HG02763 (cell line): Measurements from ENCODE around the gene HCN3.
A peak's percentile ranks its signal among the peaks of the same experiment; 100 is the strongest.

ENCODE experiments used
- ATAC-seq: cut with Tn5 transposase; IDR thresholded peaks from one replicate; pipeline ENCODE4 v1.9.1; 2021; ENCODE audit warnings: mild to moderate bottlenecking, moderate library complexity; ENCODE audit not compliant: unreplicated experiment

The HCN3 gene

DNA sequence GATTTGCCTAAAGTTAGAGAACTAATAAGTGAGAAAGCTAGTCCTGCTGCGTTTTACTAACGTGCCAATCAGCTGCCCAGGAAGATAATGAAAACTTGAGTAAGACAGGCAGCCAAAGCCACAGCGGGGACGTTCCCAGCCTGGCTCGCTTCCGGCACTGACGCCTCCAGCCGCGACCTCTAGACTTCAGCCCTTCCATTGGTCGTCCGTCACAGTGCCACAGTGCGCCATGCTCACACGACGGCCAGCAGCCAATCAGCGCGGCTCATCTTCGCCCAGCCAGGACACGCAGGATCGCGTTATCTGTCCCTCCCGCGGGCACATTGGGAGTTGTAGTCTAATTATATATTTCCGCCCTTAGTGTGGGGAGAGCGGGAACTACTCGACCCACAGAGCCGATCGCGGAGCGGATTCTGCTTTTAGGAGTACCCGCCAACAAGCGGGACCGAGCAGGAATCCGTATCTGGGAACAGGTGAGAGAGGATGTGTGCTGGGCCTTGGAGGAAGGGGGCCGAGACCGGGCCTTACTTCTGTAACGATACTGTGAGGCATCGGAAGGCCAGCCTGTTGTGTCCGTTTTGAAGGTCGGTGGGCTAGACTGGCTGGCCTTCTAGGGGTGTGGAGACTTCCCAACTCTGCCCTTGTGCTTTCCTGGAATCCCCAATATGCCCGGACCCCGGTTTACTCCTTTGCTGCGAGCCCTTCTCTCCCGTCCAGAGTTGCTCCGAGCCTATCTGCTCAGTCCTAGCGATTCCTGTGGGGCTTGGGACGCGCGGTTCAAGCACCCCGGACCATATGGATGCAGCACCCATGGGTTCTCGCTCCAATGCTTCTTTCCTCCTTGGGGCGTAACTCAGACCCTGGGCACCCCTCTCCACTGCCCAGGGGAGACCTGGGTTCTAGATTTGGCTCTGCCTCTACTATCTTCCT is 31.5 kb downstream of the HCN3 start, which contains the start of gene FDPS:
Gene FDPS (plus strand): TSS at position 374 of the 930 bp plus-strand sequence. CDS start 924 bp downstream, outside the sequence.
- peak; percentile 97 for ATAC-seq

DNA sequence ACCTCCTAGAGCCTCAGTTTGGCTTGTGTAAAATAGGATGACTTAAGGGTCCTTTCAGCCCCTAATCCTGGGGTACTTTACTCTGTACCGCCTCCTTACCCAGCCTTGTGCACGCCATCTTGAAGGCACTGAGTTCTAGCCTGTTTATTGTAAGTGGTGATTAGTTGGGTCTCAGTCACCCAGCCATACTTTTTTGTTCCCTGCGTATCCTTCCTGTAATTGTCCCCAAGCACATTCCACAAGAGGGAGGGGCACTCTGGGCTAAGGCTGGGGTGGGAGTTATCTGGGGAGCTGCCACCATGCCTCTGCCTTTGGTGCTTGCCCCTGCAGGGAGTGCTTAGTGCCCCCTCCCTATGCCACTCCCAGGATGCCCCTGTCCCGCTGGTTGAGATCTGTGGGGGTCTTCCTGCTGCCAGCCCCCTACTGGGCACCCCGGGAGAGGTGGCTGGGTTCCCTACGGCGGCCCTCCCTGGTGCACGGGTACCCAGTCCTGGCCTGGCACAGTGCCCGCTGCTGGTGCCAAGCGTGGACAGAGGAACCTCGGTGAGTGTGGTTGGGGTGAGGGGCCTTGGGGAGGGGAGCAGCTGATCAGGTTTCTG is 32.3 kb downstream of the HCN3 start:
- ATAC-seq: no peak

DNA sequence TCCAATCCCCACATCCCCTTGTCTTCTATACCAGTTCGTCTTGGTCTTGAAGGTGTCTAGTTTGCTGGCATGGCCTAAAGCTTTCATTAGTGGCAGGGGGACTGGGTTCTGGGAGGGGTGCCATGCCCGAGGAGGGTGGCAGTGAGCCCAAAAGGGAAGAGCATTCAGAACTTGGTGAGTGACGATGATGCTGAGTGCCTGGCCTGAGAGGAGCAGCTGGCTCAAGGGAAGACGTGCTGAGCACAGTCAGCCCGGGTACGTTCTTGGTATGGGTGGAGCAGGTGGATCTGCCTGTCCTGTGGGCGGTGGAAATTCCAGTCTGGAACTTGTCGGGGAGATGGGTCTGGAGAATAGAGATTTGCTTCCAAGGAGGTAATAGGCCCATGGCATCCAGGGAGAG is 36.0 kb downstream of the HCN3 start:
- no peak for ATAC-seq

DNA sequence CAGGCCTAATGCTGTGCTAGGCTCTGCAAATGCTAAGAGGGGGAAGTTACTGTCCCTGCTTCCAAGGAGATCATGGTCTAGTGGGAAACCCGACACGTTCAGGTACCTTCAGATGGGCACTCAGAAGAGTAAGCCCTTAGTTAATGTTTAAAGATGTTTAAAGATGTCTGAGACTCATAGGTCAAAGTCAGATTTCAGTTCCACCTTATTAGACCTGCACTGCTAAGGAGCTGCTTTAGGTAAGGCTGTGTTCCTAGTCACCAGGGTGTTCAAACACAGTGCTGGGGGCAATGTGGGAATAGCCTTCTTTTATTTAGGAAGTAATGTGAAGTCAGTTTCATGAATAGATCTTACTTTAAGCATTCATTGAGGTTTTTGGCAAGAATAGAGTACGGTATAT is 39.7 kb downstream of the HCN3 start:
- no peak for ATAC-seq

DNA sequence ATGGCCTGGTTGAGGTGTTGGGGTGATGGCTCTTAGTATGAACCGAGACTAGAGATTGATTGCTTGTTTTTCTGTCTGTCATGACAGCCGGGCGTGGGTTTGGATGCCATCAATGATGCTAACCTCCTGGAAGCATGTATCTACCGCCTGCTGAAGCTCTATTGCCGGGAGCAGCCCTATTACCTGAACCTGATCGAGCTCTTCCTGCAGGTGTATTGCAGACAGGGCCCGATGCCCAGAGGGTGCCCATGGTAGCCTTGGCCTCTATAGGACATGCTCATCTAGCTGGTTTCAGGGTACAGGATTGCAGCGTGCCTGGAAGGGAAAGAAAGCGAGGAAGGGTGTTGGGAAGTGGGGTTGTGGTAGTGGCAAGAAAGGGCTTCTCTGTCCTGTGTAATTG is 40.8 kb downstream of the HCN3 start:
- ATAC-seq: no peak

DNA sequence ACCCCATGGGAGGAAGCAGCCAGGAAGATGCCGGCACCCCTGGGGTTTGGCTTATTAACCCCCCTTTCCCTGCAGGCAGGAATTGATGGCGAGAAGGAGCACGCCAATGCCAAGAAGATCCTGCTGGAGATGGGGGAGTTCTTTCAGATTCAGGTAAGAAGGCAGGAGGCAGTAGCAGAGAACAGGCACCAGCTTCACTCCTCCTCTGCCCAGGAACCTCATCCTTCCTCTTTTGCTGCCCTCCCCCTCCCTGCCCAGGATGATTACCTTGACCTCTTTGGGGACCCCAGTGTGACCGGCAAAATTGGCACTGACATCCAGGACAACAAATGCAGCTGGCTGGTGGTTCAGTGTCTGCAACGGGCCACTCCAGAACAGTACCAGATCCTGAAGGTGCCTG is 42.3 kb downstream of the HCN3 start:
- ATAC-seq: no peak

DNA sequence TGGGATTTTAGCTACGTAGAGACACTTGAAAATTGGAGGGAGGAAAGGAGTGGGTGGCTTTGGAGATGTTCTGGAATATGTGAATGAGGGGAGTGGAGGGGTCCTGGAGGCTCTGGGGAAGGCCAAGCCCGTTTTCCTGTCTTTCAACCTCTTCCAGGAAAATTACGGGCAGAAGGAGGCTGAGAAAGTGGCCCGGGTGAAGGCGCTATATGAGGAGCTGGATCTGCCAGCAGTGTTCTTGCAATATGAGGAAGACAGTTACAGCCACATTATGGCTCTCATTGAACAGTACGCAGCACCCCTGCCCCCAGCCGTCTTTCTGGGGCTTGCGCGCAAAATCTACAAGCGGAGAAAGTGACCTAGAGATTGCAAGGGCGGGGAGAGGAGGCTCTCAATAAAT is 43.0 kb downstream of the HCN3 start:
- no peak for ATAC-seq

DNA sequence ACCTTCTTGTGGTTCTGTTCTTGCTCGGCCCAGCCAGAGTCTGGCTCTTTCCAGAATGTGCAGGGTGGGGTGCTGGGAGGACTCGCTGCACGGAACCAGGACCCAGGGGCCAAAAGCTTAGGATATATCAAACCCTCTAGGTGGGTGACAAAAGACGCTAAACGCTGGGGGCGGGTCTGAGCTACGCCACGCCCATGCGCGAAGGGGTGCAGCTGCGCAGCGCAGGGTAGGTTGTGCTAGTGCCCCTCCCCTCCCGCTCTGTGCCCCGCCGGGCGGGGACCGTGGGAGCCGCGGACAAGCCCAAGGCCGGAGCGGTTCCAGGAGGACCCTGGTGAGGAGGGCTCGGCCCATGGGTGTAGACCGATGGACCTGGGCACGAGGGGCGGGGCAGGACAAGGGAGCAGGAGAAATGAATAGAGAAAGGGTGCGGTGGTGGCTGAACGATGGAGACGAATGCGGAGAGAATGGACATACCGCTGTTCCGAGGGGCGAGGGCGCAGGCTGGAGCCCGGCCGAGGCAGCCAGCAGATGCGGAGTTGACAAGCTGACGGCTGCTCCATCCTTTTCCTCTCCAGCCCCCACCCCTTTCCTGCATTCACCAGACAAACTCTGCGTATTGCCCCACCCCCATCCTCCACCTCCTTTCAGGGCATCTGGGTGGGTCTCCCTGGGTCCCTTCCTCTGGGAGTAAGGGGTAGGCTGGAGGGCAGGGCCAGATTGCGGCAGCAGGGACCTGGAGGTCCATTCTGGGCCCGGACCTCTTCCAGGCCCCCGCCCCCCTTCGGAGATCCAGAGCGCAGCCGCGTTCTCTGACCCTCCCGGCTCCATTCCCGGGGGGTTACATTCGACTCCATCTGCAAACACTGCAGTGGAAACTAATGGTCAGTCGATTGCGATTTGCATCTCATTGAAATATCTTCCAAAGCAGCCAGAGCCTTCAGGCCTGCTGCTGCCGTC is 43.7 kb downstream of the HCN3 start, which contains the start of gene RUSC1:
Gene RUSC1 (plus strand): TSS at position 234 of the 957 bp plus-strand sequence. CDS start 880 bp downstream, outside the sequence.
- no peak for ATAC-seq

DNA sequence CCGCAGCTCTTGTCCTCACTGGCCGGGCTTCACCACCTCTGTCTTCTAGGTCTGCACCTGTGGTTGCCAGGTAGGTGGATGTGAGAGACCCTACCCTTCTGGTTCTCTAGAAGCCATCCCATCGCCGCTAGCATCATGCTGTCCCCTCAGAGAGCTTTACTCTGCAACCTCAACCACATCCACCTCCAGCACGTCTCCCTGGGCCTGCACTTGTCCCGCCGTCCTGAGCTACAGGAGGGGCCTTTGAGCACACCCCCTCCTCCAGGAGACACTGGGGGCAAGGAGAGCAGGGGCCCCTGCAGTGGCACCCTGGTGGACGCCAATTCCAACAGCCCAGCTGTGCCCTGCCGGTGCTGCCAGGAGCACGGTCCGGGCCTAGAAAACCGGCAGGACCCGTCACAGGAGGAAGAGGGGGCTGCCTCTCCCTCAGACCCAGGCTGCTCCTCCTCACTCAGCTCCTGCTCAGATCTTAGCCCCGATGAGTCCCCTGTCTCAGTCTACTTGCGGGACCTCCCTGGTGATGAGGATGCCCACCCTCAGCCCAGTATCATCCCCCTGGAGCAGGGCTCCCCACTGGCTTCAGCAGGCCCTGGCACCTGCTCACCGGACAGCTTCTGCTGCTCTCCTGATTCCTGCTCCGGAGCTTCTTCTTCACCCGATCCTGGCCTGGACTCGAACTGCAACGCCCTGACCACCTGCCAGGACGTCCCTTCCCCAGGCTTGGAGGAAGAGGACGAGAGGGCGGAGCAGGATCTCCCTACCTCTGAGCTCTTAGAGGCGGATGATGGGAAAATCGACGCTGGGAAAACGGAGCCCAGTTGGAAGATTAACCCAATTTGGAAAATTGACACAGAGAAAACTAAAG is 44.6 kb downstream of the HCN3 start:
- ATAC-seq: no peak

DNA sequence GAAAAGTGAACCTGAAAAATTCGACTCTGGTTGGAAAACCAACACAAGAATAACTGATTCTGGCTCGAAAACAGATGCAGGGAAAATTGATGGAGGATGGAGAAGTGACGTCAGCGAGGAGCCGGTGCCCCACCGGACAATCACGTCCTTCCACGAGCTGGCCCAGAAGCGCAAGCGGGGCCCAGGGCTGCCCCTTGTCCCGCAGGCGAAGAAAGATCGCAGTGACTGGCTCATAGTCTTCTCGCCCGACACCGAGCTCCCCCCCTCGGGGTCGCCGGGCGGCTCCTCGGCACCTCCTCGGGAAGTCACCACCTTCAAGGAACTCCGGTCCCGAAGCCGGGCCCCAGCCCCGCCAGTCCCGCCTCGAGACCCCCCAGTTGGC is 45.3 kb downstream of the HCN3 start:
- ATAC-seq: no peak

DNA sequence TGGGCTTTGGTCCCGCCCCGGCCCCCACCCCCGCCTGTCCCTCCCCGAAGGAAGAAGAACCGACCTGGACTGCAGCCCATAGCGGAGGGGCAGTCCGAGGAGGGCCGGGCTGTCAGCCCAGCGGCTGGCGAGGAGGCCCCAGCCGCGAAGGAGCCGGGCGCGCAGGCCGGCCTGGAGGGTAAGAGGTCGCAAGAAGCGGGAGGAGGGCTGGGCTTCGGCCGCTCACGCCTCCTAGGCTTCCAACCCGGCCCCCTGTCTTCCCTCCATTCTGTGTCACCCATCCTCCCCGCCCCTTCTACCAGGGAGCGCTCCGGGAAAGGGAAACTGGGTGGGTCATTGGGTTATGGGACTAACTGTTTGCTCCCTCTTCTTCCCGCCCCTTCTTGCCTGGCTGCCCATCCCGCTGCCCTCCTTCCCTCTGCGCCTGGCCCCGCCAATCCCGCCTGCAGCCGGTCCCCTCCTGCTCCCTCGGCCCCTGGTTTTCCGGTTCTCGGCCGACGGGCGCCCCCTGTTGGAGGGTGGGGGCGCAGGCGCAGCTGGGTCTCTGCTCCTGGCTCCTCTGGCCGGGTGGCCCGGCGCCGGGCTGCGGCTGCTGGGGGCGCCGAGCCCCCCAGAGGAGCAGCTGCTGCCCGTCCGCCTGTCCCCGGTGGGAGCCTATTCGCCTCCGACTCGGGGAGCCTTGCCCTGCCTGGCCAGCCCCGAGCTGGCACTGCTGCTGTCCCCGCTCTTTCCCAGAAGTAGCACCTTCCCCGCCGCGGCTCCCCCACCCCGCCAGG is 45.9 kb downstream of the HCN3 start:
- peak; percentile 39 for ATAC-seq

DNA sequence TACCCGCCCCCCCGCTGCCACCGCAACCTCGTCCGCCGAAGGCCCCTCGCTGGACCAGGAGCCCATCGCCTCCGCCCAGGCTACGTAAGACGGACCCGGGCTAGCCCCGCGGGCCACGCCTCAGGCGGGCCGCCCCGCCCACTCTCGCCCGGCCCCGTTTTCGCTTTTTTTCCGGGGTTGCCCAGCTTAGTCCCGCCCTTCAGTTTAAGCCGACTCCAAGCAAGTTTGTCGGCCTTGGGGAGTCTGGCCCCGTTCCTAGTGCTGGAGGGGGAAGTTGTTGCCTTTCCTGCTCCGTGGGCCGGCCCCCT is 46.4 kb downstream of the HCN3 start:
- ATAC-seq: peak; percentile 43

DNA sequence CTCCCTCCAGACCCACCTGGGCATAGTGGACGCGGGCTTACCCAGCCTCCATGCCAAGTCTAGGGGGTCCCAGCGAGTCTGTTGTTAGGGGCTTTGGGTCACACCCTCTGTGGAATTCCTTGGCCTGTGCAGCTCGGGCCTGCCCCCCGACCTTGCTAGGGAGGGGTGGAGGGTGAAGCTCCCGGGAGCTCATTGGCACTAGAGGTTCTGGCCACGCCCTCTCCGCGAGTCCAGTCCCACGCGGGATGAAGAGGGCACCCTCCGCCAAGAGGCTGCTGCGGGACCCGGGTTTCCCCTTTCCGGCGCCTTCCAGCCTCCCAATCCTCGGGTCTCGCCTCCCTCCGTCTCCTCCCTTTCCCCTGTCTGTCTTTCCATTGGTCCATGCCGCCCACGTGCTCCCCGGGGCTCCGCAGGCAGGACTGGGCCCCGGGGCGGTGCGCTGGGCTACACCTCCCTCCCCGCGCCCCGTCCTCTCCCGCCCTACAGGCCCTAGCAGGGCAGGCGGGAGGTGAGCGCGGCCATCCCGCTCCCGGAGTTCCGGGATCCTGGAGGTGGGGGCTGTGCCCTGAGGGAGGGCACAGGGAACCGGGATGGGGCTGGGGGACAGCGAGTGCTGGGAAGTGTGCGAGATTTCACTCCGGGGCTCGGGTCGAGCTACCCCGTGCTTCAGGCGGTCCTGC is 46.9 kb downstream of the HCN3 start:
- peak; percentile 56 for ATAC-seq

DNA sequence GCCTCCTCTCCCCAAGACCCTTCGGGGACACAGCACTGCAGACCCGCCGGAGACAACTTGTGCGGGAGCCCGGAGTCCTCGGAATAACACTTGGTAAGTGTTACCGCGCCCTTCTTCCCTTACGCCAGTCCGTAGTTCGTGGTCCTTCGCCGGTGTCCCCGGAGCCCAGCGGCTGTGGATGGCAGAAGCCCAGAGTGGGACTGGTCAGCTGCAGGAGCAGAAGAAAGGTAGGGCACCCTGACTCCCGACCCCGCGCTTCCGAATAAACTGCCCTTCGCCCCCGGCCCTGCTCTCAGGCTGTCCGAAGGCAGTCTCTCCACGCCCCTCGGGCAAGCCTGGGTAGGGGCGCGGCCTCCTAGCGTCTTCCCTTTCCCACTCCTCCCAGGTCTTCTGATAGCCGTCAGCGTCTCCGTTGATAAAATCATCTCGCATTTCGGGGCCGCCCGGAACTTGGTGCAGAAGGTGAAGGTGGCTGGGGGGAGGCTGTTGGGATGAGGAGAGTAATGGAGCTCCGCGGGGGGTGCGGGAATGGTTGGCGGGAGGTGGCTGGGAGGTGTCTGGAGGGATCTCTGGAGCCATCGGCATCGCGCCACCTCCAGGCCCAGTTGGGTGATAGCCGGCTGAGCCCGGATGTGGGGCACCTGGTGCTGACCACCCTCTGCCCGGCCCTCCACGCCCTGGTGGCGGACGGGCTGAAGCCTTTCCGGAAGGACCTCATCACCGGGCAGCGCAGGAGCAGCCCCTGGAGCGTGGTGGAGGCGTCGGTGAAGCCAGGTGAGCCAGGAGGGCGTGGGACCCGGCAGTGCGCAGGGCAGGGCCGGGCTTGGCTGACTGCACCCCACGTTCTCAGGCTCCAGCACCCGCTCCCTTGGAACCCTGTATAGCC is 47.7 kb downstream of the HCN3 start:
- ATAC-seq: no peak

DNA sequence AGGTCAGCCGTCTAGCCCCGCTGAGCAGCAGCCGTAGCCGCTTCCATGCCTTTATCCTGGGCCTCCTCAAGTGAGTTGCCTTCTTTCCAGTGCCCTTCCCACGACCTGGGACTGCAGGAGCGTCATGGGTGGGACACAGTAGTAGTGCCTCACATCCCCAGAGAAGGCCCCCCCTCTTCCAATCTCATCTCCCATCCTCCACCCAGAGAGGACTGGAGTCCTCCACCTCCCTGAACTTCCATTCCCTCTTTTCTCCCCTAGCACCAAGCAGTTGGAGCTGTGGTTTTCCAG is 48.3 kb downstream of the HCN3 start:
- no peak for ATAC-seq

DNA sequence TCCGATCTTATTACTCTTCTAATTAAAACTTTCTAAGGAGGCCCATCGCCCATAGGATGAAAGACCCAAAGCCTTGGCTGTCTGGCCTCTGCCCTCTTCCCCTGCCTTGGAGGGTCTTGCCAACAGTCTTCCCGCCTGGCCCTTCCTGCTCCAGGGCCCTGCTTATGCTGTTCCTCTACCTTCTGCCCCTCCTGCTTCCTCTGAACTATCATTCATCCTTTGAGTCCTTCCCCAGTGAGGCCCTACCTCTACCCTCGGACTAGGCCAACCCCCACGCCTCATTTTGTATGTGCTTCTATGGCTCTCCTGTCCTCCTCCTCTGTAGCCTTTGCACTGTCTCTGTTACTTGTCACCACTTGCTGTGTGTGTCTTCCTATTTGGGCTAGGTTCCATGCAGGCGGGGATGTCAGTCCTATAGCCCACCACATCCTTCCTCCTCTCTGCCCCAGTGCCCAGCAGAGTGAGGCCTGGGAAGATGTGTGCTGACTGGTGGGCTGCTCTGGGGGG is 48.8 kb downstream of the HCN3 start:
- ATAC-seq: no peak

DNA sequence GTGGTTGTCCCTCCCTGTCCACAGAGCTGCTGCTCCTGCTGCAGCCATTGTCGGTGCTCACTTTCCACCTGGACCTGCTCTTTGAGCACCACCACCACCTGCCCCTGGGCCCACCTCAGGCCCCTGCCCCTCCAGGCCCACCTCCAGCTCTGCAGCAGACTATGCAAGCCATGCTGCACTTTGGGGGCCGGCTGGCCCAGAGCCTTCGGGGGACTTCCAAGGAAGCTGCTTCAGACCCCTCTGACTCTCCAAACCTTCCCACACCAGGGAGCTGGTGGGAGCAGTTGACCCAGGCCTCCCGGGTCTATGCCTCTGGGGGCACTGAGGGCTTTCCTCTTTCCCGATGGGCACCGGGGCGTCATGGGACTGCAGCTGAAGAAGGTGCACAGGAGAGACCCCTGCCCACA is 49.4 kb downstream of the HCN3 start:
- no peak for ATAC-seq

DNA sequence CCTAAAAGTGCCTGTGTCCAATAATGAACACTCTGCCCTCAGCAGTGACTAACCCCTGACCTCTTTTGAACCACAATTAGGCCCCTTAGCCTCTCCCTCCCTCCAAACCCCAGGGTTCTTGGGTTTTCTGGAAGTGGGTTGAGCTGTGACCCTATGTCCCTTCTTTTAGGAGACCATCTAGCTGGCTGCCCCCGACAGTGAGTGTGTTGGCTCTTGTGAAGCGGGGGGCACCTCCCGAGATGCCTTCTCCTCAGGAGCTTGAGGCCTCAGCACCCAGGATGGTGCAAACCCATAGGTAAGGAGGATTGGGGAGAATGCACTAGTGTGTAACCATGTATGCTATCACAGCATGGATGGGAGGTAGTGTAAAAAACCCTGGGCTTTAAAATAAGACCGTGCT is 50.7 kb downstream of the HCN3 start:
- ATAC-seq: no peak
